ENCODE results near the gene NOBOX. TPM values are rescaled to one million over a fixed set of nuclear protein-coding genes. Genes with fewer than 3 reads are reported as not detected.
A peak's percentile ranks its signal among the peaks of the same experiment; 100 is the strongest.
"Not testable (repeated sequence)": the region's sequence is repeated elsewhere in the genome, so short reads cannot be mapped to it uniquely, and the experiment has no call there.

NOBOX gene
- total RNA-seq, 1 experiment from 2014 or later = not detected

DNA sequence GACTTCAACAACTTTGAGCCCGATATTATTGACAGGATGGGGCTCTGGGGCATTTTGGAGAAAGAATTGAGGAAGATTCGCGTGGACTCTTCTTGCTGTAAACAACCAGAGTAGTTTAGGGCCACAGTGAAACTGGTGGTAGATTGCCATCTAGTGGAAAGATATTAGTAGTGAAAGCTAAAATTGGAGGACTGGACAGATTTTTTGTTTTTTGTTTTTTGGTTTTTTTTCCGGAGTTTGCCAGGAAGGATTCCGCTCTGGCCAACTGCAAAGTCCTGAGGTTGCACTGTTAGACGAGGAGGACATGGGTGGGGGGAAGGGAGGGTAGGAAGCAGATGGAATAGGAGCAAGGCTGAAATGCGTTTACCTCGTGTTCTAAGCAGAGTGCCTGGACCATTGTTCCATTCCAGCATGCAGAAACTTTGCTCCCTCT is 11.7 kb downstream of the NOBOX start:
- DNase-seq (ENCODE audit: low read depth) = peak; percentile 50

DNA sequence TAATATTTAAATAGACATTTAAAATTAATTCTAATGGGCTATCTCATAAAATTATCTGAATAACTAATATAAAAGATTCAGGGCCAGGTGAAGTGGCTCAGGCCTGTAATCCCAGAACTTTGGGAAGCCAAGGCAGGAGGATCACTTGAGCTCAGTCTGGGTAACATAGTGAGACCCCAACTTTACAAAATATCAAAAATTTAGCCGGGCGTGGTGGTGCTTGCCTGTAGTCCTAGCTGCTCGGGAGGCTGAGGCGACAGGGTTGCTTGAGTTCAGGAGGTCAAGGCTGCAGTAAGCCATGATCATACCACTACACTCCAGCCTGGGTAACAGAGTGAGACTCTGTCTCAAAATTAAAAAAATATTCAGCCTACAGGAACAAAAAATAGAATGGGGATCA is 12.5 kb downstream of the NOBOX start:
- no peak for DNase-seq (ENCODE audit: low read depth)

DNA sequence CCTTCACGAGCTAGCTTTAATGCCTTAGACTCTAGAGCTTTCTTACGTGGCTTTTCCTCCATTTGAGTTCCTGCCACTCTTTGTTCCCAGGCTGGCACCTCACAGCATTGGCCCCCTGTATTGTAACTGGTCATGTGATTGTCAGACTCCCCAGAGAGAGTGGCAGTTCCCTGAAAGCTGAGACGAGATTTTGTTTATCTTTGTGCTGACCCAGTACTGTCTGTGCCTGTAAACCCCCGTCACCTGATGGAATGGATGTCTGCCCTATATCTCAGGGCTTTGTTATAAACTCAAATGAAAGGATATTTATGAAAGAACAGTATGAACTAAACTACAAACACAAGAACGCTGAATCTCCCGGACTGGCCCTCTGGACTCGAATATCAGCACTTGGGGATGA is 13.0 kb downstream of the NOBOX start:
- DNase-seq (ENCODE audit: low read depth) = no peak

DNA sequence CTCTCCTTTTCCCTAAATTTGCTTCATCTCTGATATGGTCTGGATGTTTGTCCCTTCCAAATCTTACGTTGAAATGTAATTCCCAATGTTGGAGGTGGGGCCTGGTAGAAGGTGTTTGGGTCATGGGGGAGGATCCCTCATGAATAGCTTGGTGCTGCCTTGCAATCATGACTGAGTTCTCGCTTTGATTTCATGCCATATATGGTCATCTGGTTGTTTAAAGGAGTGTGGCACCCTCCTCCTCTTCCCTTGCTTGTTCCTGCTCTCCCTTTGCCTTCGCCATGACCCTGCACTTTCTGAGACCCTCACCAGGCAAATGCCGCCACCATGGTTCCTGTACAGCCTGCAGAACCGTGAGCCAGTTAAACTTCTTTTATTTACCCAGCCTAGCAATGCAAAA is 14.5 kb downstream of the NOBOX start:
- no peak for DNase-seq (ENCODE audit: low read depth)

DNA sequence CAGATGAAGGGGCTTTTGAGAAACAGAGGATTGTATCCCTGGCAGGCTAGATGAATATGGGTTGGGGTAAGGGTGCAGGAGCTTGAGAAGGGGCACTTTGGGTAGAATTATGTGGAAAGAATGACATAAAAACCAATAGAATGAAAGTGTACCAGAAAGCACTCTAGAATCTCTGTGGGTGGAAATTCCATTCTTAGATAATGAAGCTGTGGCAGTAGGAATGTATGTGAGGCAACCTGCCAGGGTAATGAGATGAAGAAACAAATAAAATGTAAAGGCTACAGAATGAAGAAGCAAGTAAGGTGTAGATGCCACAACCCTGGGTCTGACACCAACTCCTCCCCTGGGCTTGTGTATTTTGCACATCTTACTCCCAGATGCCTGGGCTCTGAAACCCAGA is 16.8 kb downstream of the NOBOX start:
- no peak for DNase-seq (ENCODE audit: low read depth)

DNA sequence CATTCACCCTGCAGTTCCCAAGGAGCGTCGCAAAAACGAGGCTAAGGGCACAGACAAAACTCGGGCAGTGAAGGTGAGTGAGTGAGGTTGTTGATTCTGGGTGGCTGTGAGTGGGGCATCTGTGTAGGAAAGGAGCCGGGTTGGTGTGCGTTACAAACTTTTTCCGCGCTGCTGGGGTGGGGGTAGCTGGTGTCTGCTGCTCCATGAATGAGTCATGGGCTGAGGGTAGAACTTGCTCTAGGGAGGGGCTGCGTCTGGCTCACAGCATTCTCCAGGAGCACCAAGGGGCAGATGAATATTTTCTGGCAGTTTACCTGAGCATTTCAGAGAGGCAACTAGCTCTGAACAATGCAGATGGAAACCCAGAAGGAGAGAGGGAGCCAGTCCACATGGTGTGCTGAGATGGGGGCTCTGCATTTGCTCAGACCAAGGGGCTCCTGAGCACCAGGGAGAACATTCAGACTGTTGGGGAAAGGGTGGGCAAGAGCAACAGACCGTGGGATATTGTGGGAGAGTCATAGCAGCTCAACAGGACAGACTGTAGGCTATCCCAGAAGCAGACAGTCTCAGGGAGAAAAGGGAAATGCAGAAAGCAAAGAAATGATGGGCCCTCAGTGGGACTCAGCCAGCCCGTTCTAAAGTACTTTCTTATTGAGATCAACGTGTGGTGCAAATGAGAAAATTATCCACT is 18.8 kb downstream of the NOBOX start:
- peak; percentile 39 for DNase-seq (ENCODE audit: low read depth)

DNA sequence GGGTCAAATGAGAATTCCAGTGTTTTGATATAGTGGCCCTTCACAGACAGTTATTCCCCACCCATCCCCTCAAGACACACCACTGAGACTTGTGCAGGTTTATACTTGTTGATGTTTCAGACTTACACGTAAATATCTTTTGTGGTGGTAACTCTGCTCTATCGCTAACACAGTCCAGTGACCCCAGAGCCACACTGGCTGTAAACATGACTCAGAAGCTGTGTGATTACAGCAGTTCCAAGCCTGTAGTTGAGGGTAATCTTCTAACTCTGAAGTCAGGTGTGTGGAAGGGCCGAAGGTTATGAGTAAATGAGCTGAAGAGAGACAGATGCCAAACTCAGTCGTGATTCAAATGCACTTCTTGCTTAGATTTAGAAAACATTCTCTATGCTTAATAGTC is 19.4 kb downstream of the NOBOX start:
- peak; percentile 38 for DNase-seq (ENCODE audit: low read depth)

DNA sequence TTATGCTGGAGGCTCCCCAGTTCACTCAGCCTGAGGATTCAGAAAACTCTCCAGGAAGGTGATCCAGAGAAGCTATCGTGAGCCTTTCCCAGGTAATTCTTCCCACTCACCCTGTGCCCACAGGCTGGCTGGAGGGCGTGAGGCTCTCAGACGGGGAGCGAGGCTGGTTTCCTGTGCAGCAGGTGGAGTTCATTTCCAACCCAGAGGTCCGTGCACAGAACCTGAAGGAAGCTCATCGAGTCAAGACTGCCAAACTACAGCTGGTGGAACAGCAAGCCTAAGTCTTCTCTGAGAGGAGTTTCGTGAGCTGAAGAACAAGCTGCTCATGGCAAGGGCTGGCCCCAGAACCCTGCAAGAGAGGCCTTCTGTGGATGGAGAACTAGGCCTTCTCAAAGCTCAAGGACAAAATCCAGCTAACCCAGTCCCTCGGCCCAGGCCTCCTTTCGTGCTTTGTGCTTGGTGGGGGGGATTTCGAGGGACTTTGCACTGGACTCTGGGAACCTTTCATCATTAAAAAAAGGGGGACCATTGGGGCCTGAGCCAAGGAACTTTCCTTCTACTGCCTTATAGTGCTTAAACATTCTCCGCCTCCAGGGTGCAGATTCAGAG is 23.6 kb downstream of the NOBOX start:
- DNase-seq (ENCODE audit: low read depth) = no peak

DNA sequence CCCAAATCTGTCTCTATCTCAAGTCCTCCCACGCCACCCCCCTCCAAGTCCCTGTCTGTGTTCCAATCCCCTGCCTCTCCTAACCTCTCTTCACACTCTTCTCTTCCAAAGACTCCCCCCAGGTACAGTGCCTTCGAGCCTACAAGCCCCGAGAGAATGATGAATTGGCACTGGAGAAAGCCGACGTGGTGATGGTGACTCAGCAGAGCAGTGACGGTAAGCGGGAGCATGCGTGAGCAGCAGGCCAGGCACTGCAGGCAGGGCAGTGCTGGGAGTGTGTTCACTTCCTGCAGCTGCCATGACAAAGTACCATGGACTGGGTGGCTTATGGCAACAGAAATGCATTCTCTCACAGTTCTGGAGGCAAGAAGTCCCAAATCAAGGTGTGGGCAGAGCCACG is 24.8 kb downstream of the NOBOX start:
- peak; percentile 37 for DNase-seq (ENCODE audit: low read depth)

DNA sequence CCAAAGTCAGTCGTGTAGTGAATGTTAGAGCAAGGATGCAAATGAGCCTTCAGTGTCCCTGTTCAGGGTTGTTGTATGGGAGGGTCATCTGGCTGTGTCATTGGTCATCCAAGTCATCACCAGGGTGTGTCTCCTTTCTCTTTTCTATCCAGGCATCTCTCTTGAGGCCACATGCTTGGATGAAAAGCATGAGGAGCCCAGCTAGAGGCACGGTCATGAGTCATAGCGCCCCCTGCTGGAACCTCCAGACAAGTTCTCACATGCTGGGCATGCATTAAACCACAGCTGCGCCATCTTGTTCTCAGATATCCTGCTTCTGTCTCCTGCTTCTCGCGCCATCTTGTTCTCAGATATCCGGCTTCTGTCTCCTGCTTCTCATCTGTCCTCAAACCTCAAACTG is 34.3 kb downstream of the NOBOX start:
- DNase-seq (ENCODE audit: low read depth) = not testable (repeated sequence)

DNA sequence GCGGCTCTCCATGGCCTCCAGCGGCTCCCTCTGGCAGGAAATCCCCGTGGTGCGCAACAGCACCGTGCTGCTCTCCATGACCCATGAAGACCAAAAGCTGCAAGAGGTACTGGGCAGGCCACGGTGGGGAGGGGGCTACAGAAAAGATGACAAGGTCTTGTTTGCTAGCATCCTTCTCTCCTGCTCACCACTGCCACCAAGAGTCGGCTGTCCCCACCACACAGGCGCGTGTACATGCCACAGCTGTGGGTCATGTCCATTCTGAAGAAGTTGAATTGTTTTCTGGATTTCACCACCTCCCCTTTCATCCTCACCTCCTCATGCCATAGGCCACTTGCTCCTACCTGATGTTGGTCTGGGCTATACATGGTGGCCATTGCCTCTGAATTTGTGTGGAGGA is 36.2 kb downstream of the NOBOX start:
- DNase-seq (ENCODE audit: low read depth) = not testable (repeated sequence)

DNA sequence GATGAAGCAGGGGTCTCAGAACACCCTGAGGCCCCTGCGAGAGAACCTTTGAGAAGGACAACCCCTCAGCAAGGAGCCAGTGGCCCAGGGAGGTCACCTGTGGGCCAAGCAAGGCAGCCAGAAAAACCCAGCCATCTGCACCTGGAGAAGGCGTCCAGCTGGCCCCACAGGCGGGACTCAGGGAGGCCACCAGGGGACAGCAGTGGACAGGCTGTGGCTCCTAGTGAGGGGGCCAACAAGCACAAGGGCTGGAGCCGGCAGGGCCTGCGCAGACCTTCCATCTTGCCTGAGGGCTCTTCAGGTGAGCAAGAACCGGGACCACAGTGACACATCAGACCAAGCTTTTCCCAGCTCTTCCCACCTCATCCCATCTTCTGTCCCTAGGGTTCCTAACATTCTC is 38.0 kb downstream of the NOBOX start:
- DNase-seq (ENCODE audit: low read depth) = not testable (repeated sequence)

DNA sequence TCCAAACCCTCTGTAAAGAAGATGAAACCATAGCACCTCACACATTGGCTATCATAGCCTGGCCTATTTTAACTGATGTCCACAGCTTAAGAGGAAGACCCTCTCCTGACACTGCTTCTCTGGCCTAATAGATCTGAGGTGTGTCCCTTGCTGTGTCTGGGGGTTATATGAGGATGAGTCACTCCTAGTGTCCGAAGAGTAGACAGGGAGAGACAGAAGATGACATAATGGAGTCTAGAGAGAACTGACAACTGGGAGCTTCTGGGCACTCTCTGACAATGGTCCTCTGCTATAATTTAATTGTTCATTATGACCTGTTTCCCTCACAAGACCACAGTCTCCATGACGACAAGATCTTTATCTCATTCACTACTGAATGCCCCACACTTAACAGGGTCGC is 41.4 kb downstream of the NOBOX start:
- DNase-seq (ENCODE audit: low read depth) = not testable (repeated sequence)

DNA sequence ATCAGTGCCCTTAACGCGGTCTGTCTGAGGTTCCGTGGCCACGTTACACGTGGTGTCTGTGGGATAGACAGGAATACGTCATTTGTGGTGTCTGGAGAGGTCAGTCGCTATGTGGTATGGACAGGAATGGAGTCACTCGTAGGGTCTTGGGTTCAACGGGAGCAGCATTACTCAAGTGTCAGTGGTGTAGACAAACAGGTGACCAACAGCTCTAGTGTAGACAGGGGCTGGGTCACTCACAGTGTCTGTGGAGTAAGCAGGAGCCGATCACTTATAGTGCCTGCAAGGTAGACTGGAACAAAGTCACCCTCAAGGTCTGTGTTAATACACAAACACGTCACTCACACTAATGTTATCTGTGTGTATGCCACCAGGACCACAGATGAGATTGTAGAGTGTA is 46.6 kb downstream of the NOBOX start:
- not testable (repeated sequence) for DNase-seq (ENCODE audit: low read depth)

DNA sequence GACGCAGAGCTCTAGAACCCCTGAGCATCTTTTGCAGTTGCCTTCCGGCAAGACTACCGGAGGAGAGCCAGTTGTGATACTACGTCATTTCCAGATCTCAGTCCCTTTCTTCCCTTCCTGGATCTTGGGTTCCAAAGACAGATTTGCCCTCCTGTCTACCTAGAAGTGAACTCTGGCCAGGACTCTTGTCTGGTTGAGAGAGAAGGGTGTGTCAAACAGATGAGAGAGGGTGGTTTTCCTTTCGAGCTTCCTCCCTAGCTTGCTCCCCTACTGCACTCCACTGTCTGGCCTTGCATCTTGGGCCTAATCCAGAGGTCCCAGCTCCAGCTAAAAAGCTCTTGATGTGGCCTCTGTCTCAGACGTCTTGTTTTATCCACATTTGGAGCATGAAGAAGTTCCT is 47.3 kb downstream of the NOBOX start:
- not testable (repeated sequence) for DNase-seq (ENCODE audit: low read depth)

DNA sequence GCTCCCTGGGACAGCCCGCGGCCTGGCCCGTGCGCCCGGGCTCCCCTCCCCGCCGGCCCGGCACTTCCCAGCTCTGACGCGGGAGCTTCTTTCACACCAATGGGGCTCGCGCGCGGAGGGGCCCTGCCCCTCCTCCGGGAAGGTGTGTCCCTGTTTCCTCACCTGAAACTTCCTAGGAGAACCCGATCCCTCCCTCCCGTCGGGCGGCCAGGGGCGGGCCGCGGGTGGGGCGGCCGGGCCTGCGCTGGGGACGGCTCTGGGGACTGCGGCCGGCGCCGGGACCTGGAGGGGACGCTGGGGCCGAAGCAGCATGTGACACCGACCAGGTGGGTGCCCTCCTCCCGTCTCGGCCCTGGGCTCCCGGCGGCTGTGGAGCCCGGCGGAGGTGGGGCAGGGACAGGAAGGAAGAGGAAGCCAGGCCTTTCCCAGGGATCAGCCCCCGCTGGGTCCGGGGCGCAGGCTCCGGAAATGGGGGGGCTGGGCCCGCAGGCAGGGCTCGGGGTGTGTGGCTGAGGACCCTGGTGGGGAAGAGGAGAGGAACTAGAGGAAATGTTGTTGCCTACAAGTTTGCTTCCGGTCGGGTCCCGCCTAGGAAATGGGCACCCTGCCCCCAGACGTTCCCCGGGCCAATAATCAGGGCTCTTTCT is 48.2 kb downstream of the NOBOX start, which contains the start of gene ARHGEF5:
TSS of gene ARHGEF5 (plus strand) at position 227 of the 647 bp plus-strand sequence. CDS start 7,268 bp downstream, outside the sequence.
- DNase-seq (ENCODE audit: low read depth) = not testable (repeated sequence)

DNA sequence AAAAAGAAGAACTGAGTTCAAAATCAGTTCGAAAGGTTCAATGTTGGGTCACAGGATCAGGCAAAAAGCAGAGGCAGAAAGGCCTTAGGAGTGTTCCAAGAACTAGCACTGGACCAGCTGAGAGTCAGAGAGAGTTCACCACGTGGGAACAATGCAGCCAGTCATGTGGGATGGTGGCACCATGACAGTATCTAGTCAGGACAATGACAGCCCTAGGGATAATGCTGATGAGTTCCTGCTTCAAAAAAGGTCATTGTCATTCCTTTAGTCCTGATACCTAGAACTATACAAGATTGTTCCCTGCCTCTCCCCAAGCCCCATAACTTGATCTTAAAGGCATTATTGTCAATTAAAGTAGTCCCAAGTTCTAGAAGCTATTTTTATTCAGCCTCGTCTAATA is 51.8 kb downstream of the NOBOX start:
- DNase-seq (ENCODE audit: low read depth) = peak; percentile 11

DNA sequence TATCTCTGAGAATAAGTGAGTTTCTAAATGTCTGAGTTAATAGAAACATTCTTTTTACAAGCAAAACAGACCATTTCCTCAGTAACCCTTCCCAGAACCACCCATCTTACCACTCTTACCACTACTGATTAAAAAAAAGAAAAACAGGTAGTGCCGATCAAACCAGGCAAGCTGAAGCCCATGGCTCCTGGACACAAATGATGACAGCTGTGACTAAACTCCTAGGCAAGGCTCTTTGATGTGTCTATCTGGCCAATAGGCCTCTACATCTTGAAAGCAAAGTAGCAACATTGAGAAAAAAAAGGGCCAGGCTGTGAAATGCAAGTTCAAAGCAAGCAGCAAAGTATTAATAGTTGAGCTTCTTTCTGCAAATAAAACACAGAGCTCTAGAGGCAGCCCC is 54.9 kb downstream of the NOBOX start:
- DNase-seq (ENCODE audit: low read depth) = not testable (repeated sequence)

Other genes starting within 250 kb of the NOBOX start
- 0.29 and 0.60 TPM in 2 replicates for gene CTAGE4, start 220.2 kb downstream of the NOBOX start, total RNA-seq (2014; rRNA removed; shearing (Covaris generic))
- 1.3 and 1.4 TPM in 2 replicates for gene ARHGEF35, start 207.9 kb downstream of the NOBOX start, total RNA-seq (2014; rRNA removed; shearing (Covaris generic))
- gene OR2A42, start 164.1 kb downstream of the NOBOX start, total RNA-seq (2014; rRNA removed; shearing (Covaris generic)) = 0.12 TPM in 1 of 2 replicates, not detected in the other
- gene OR2A7, start 138.9 kb downstream of the NOBOX start, total RNA-seq (2014; rRNA removed; shearing (Covaris generic)) = 0.24 TPM in 1 of 2 replicates, not detected in the other
- 0.39 TPM in 1 of 2 replicates, not detected in the other for gene CTAGE8, start 134.4 kb downstream of the NOBOX start, total RNA-seq (2014; rRNA removed; shearing (Covaris generic))
- gene OR2A1, start 91.3 kb downstream of the NOBOX start, total RNA-seq (2014; rRNA removed; shearing (Covaris generic)) = 0.20 and 1.7 TPM in 2 replicates
- gene ARHGEF5, start 48.3 kb downstream of the NOBOX start, total RNA-seq (2014; rRNA removed; shearing (Covaris generic)) = 1.1 and 1.4 TPM in 2 replicates

Measured in RPMI7951 (cell line).